Testis (tissue), 3 donors: Measurements from ENCODE around the gene PDHX. TPM values are rescaled to one million over a fixed set of nuclear protein-coding genes. Genes with fewer than 3 reads are reported as not detected.

Source experiments
- DNase-seq: peaks from one replicate; pipeline ENCODE4 v3.0.0-alpha.2; 2019
- H3K27ac ChIP-seq, 2 donors: fragments of 200-600 bp; sonication (generic); one replicate each; pipeline ENCODE4 v1.5.1; 2019
- H3K27me3 ChIP-seq: fragments of 200-600 bp; sonication (generic); one replicate; pipeline ENCODE4 v1.5.1; 2019
- H3K36me3 ChIP-seq: fragments of 200-600 bp; sonication (generic); one replicate; pipeline ENCODE4 v1.5.1; 2017; ENCODE audit warnings: low read depth; ENCODE audit errors: missing control alignments
- H3K4me1 ChIP-seq: fragments of 200-600 bp; sonication (generic); one replicate; pipeline ENCODE4 v1.5.1; 2019
- H3K4me3 ChIP-seq, 2 donors: fragments of 200-600 bp; sonication (generic); one replicate each; pipeline ENCODE4 v1.5.1; 2017 to 2019
- H3K9me3 ChIP-seq: fragments of 200-600 bp; sonication (generic); one replicate; pipeline ENCODE4 v1.5.1; 2017
- CTCF ChIP-seq, 3 experiments: fragments of 450-650 bp in 2 of 3; fragments of 200-600 bp in 1 of 3; sonication (generic) in 1 of 3; IDR thresholded peaks; one replicate each; pipeline ENCODE4 v1.5.1; 2016 to 2019; ENCODE audit warnings: antibody characterized with exemption in 3 of 3, mild to moderate bottlenecking in 2 of 3, moderate library complexity in 1 of 3
- POLR2A ChIP-seq: fragments of 450-650 bp; IDR thresholded peaks from one replicate; pipeline ENCODE4 v1.6.1; 2017; ENCODE audit warnings: antibody characterized with exemption, mild to moderate bottlenecking, moderate library complexity
- whole genome bisulfite sequencing, 2 donors: methylation state at CpG; one replicate each; pipeline ENCODE4 v1.1.5; 2018; 5-methylcytosine and 5-hydroxymethylcytosine counted together
- intact Hi-C: fragments of 100-400 bp; cut with DNase I; formaldehyde crosslinking; loops from one replicate; pipeline ENCODE4 v1.15.1; 2023; ENCODE audit warnings: low total_unique reads
- polyA plus RNA-seq: library from polyadenylated mRNA; stranded (reverse); fragments of 350-450 nt; fragmentation: Illumina TruSeq; extraction: RNeasy Lipid Tissue Mini Kit (QIAGEN cat#74804); gene quantifications from one replicate; pipeline ENCODE4 v1.2.3, GENCODE V29; 2014; ENCODE audit warnings: low read depth, low replicate concordance; ENCODE audit not compliant: insufficient read depth
- total RNA-seq, 2 donors: library from RNA; depleted of rRNA; stranded (reverse); fragments of >200 nt; gene quantifications; one replicate each; pipeline ENCODE4 v1.2.3, GENCODE V29; 2016

The PDHX gene
- total and polyA plus RNA-seq, 3 donors from 2014 or later, result 47.9 to 54.2 (median 53.5) TPM

GRCh38 chr11:35013514-35014233 lies 97.3 kb downstream of the PDHX start:
- intact Hi-C loops, result no loop called here
- TF ChIP-seq POLR2A, result no peak
- Histone ChIP-seq H3K4me3 (no peak overlapping the region), H3K4me1 (no peaks in the 10 kb centered on the region), H3K9me3 (no peaks in the 10 kb centered on the region), H3K27ac (no peak overlapping the region), H3K36me3 (no peaks in the 10 kb centered on the region), H3K27me3 (no peaks in the 10 kb centered on the region)
- WGBS, 2 donors, result 69 to 70% methylated on average over 3 of the region's 3 CpGs
- no peak for DNase-seq

GRCh38 chr11:35014346-35014745 lies 97.9 kb downstream of the PDHX start:
- no peaks in the 10 kb centered on the region for H3K36me3 ChIP-seq
- no peaks in the 10 kb centered on the region for H3K9me3 ChIP-seq
- TF ChIP-seq POLR2A (no peak), CTCF (IDR thresholded peaks at IDR 0.05) (no peak)
- H3K27me3 ChIP-seq, result no peaks in the 10 kb centered on the region
- no peak overlapping the region for H3K27ac ChIP-seq
- intact Hi-C loops, result no loop called here
- 76 to 83% methylated on average over 2 of the region's 2 CpGs for WGBS, 2 donors
- no peak overlapping the region for H3K4me3 ChIP-seq
- H3K4me1 ChIP-seq, result no peaks in the 10 kb centered on the region
- no peak for DNase-seq

- WGBS, 2 donors, result 87 to 89% methylated on average over 6 of the region's 6 CpGs
- no peak overlapping the region for H3K27ac ChIP-seq
- H3K27me3 ChIP-seq, result no peaks in the 10 kb centered on the region
- H3K9me3 ChIP-seq, result no peaks in the 10 kb centered on the region
- H3K36me3 ChIP-seq, result no peaks in the 10 kb centered on the region
- DNase-seq, result no peak
- intact Hi-C loops, result no loop called here
- no peak overlapping the region for H3K4me3 ChIP-seq
- H3K4me1 ChIP-seq, result no peaks in the 10 kb centered on the region
- no peak for TF ChIP-seq POLR2A
- no peak for TF ChIP-seq CTCF (IDR thresholded peaks at IDR 0.05)
These were observed 99.4 kb downstream of the PDHX start for GRCh38 chr11:35015621-35016387.

GRCh38 chr11:35016916-35017315 lies 100.5 kb downstream of the PDHX start:
- no peaks in the 10 kb centered on the region for H3K36me3 ChIP-seq
- WGBS, 2 donors, result 77 to 84% methylated on average over 4 of the region's 4 CpGs
- H3K27ac ChIP-seq, result no peak overlapping the region
- TF ChIP-seq POLR2A (no peak), CTCF (IDR thresholded peaks at IDR 0.05) (no peak)
- intact Hi-C loops, result no loop called here
- H3K9me3 ChIP-seq, result no peaks in the 10 kb centered on the region
- H3K4me1 ChIP-seq, result no peaks in the 10 kb centered on the region
- no peaks in the 10 kb centered on the region for H3K27me3 ChIP-seq
- DNase-seq, result no peak
- no peak overlapping the region for H3K4me3 ChIP-seq

- intact Hi-C loops, result no loop called here
- WGBS, 2 donors, result 74 to 80% methylated on average over 8 of the region's 8 CpGs
These were observed 101.3 kb downstream of the PDHX start for GRCh38 chr11:35017528-35018342.

More at GRCh38 chr11:35017528-35018342, 101.3 kb downstream of the PDHX start:
- H3K4me3 ChIP-seq, result no peak overlapping the region
- no peak for DNase-seq
- no peaks in the 10 kb centered on the region for H3K4me1 ChIP-seq
- H3K9me3 ChIP-seq, result no peaks in the 10 kb centered on the region
- no peak overlapping the region for H3K27ac ChIP-seq
- H3K36me3 ChIP-seq, result no peaks in the 10 kb centered on the region
- no peak for TF ChIP-seq CTCF (IDR thresholded peaks at IDR 0.05)
- TF ChIP-seq POLR2A, result no peak
- no peaks in the 10 kb centered on the region for H3K27me3 ChIP-seq
